Peyer's patch (tissue), 4 donors: ENCODE measurements around the gene RAB8A. TPM values are rescaled to one million over a fixed set of nuclear protein-coding genes. Genes with fewer than 3 reads are reported as not detected.
A peak's percentile ranks its signal among the peaks of the same experiment; 100 is the strongest.

Source experiments
- DNase-seq, 3 donors: peaks; one replicate each; pipeline ENCODE4 v3.0.0-alpha.2; 2017 to 2019
- H3K27ac ChIP-seq, 4 donors: fragments of 200-600 bp; sonication (generic); one replicate each; pipeline ENCODE4 v1.5.1; 2016 to 2019
- H3K27me3 ChIP-seq, 2 donors: fragments of 200-600 bp; sonication (generic); one replicate each; pipeline ENCODE4 v1.5.1; 2019
- H3K36me3 ChIP-seq, 3 donors: fragments of 200-600 bp; sonication (generic); one replicate each; pipeline ENCODE4 v1.5.1; 2016 to 2019
- H3K4me1 ChIP-seq, 4 donors: fragments of 200-600 bp; sonication (generic); one replicate each; pipeline ENCODE4 v1.5.1; 2016 to 2019
- H3K4me3 ChIP-seq, 4 donors: fragments of 200-600 bp; sonication (generic); 1 replicate in 3 of 4; 2 replicates in 1 of 4; pipeline ENCODE4 v1.5.1; 2016 to 2019; ENCODE audit warnings: mild to moderate bottlenecking in 1 of 4
- H3K9me3 ChIP-seq, 4 donors: fragments of 200-600 bp; sonication (generic); one replicate each; pipeline ENCODE4 v1.5.1; 2016 to 2019; ENCODE audit warnings: mild to moderate bottlenecking in 1 of 4
- CTCF ChIP-seq, 6 experiments: fragments of 450-650 bp in 4 of 6; fragments of 200-600 bp in 2 of 6; sonication (generic) in 1 of 6; IDR thresholded peaks; one replicate each; pipeline ENCODE4 v1.5.1; 2017 to 2019; ENCODE audit warnings: antibody characterized with exemption in 6 of 6, mild to moderate bottlenecking in 3 of 6, moderate library complexity in 1 of 6
- POLR2A ChIP-seq, 2 donors: fragments of 450-650 bp; IDR thresholded peaks; one replicate each; pipeline ENCODE4 v1.5.1; 2017; ENCODE audit warnings: antibody characterized with exemption in 2 of 2, mild to moderate bottlenecking in 2 of 2, moderate library complexity in 2 of 2
- total RNA-seq, 4 donors: library from RNA; depleted of rRNA; stranded (reverse); fragments of >200 nt; gene quantifications; one replicate each; pipeline ENCODE4 v1.1.0, GENCODE V29; 2016

Gene RAB8A
- total RNA-seq, 4 donors from 2014 or later, result 53.6 to 138 (median 113) TPM

- peak in 2 of 3 donors; percentile 64 to 70 for DNase-seq
- Histone ChIP-seq H3K9me3 (no peaks in the 10 kb centered on the region), H3K27ac (peak overlapping the region in 3 of 4 donors; percentile 47 to 96 (median 82)), H3K4me1 (peaks cover 12 to 39% (median 15%) of the 10 kb centered on the region in 4 donors), H3K36me3 (no peaks in the 10 kb centered on the region), H3K27me3 (no peaks in the 10 kb centered on the region), H3K4me3 (peak overlapping the region in 2 of 4 donors; percentile 38 to 48)
- TF ChIP-seq CTCF (IDR thresholded peaks at IDR 0.05) (no peak), POLR2A (IDR thresholded peaks at IDR 0.05) (no peak)
Observed at GRCh38 chr19:16067205-16067938, 44.3 kb upstream of the RAB8A start.

- peaks cover 12 to 48% (median 15%) of the 10 kb centered on the region in 4 donors for H3K4me1 ChIP-seq
- TF ChIP-seq POLR2A (IDR thresholded peaks at IDR 0.05) (no peak), CTCF (IDR thresholded peaks at IDR 0.05) (no peak)
- peak overlapping the region in 2 of 4 donors; percentile 38 to 48 for H3K4me3 ChIP-seq
- H3K9me3 ChIP-seq, result no peaks in the 10 kb centered on the region
- no peaks in the 10 kb centered on the region for H3K36me3 ChIP-seq
- peak in 2 of 3 donors; percentile 27 to 37 for DNase-seq
- H3K27ac ChIP-seq, result peak overlapping the region in 2 of 4 donors; percentile 82 to 96
- H3K27me3 ChIP-seq, result no peaks in the 10 kb centered on the region
Observed at GRCh38 chr19:16068696-16069259, 42.9 kb upstream of the RAB8A start.

GRCh38 chr19:16069813-16070365, 41.8 kb upstream of the RAB8A start:
- H3K9me3 ChIP-seq, result no peaks in the 10 kb centered on the region
- peaks cover 12 to 48% (median 15%) of the 10 kb centered on the region in 4 donors for H3K4me1 ChIP-seq
- DNase-seq, result peak in 1 of 3 donors; percentile 50
- TF ChIP-seq POLR2A (IDR thresholded peaks at IDR 0.05) (no peak), CTCF (IDR thresholded peaks at IDR 0.05) (no peak)
- H3K36me3 ChIP-seq, result no peaks in the 10 kb centered on the region
- H3K4me3 ChIP-seq, result peak overlapping the region in 3 of 4 donors; percentile 7 to 33 (median 12)
- peak overlapping the region; percentile 86 to 96 (median 94) for H3K27ac ChIP-seq
- no peaks in the 10 kb centered on the region for H3K27me3 ChIP-seq

GRCh38 chr19:16070366-16070990, 41.2 kb upstream of the RAB8A start:
- Histone ChIP-seq H3K27ac (peak overlapping the region; percentile 86 to 96 (median 94)), H3K9me3 (no peaks in the 10 kb centered on the region), H3K4me3 (peak overlapping the region in 3 of 4 donors; percentile 7 to 33 (median 12)), H3K27me3 (no peaks in the 10 kb centered on the region), H3K4me1 (peaks cover 12 to 48% (median 15%) of the 10 kb centered on the region in 4 donors), H3K36me3 (no peaks in the 10 kb centered on the region)
- peak; percentile 93 to 98 (median 96) for DNase-seq
- TF ChIP-seq POLR2A (IDR thresholded peaks at IDR 0.05) (peak; percentile 56 to 89), CTCF (IDR thresholded peaks at IDR 0.05) (peak in 4 of 6 experiments; percentile 17 to 39 (median 25))

GRCh38 chr19:16071072-16071691, 40.5 kb upstream of the RAB8A start:
- Histone ChIP-seq H3K27me3 (no peaks in the 10 kb centered on the region), H3K4me1 (peaks cover 12 to 48% (median 15%) of the 10 kb centered on the region in 4 donors), H3K36me3 (no peaks in the 10 kb centered on the region), H3K9me3 (no peaks in the 10 kb centered on the region), H3K4me3 (peak overlapping the region in 1 of 4 donors; percentile 6), H3K27ac (peak overlapping the region; percentile 86 to 96 (median 94))
- DNase-seq, result no peak
- no peak for TF ChIP-seq POLR2A (IDR thresholded peaks at IDR 0.05)
- no peak for TF ChIP-seq CTCF (IDR thresholded peaks at IDR 0.05)
